ENCODE data around the gene TTC28.
"Not testable (repeated sequence)": the region's sequence is repeated elsewhere in the genome, so short reads cannot be mapped to it uniquely, and the experiment has no call there.

TTC28 gene

GRCh38 chr22:28557184-28557583, 122.5 kb downstream of the TTC28 start:
- DNase-seq (ENCODE audit: low read depth): no peak

GRCh38 chr22:28553108-28553866, 126.4 kb downstream of the TTC28 start:
- not testable (repeated sequence) for DNase-seq (ENCODE audit: low read depth)

- DNase-seq (ENCODE audit: low read depth): no peak
Measured at GRCh38 chr22:28548406-28548805, 131.2 kb downstream of the TTC28 start.

- no peak for DNase-seq (ENCODE audit: low read depth)
Measured at GRCh38 chr22:28547132-28547842, 132.4 kb downstream of the TTC28 start.

GRCh38 chr22:28544431-28544868, 135.2 kb downstream of the TTC28 start:
- no peak for DNase-seq (ENCODE audit: low read depth)

- no peak for DNase-seq (ENCODE audit: low read depth)
Measured at GRCh38 chr22:28542980-28543621, 136.5 kb downstream of the TTC28 start.

GRCh38 chr22:28541137-28541536, 138.5 kb downstream of the TTC28 start:
- no peak for DNase-seq (ENCODE audit: low read depth)

GRCh38 chr22:28538922-28539321, 140.7 kb downstream of the TTC28 start:
- DNase-seq (ENCODE audit: low read depth): no peak

- DNase-seq (ENCODE audit: low read depth): not testable (repeated sequence)
Measured at GRCh38 chr22:28530565-28530964, 149.1 kb downstream of the TTC28 start.

- DNase-seq (ENCODE audit: low read depth): not testable (repeated sequence)
Measured at GRCh38 chr22:28529144-28529543, 150.5 kb downstream of the TTC28 start.

- no peak for DNase-seq (ENCODE audit: low read depth)
Measured at GRCh38 chr22:28521451-28521850, 158.2 kb downstream of the TTC28 start.

GRCh38 chr22:28514321-28514821, 165.3 kb downstream of the TTC28 start:
- no peak for DNase-seq (ENCODE audit: low read depth)

- DNase-seq (ENCODE audit: low read depth): not testable (repeated sequence)
Measured at GRCh38 chr22:28512387-28512786, 167.3 kb downstream of the TTC28 start.

GRCh38 chr22:28507896-28508295, 171.7 kb downstream of the TTC28 start:
- DNase-seq (ENCODE audit: low read depth): no peak

- DNase-seq (ENCODE audit: low read depth): no peak
Measured at GRCh38 chr22:28506150-28506535, 173.5 kb downstream of the TTC28 start.

- DNase-seq (ENCODE audit: low read depth): no peak
Measured at GRCh38 chr22:28505416-28506149, 174.1 kb downstream of the TTC28 start.

- DNase-seq (ENCODE audit: low read depth): no peak
Measured at GRCh38 chr22:28500006-28500405, 179.6 kb downstream of the TTC28 start.

GRCh38 chr22:28498044-28498443, 181.6 kb downstream of the TTC28 start:
- no peak for DNase-seq (ENCODE audit: low read depth)

- DNase-seq (ENCODE audit: low read depth): no peak
Measured at GRCh38 chr22:28497188-28497587, 182.5 kb downstream of the TTC28 start.

- not testable (repeated sequence) for DNase-seq (ENCODE audit: low read depth)
Measured at GRCh38 chr22:28491289-28491688, 188.4 kb downstream of the TTC28 start.

GRCh38 chr22:28488825-28489224, 190.8 kb downstream of the TTC28 start:
- no peak for DNase-seq (ENCODE audit: low read depth)

GRCh38 chr22:28484662-28485061, 195.0 kb downstream of the TTC28 start:
- DNase-seq (ENCODE audit: low read depth): no peak

All from activated T-helper 1 cell treated with Interleukin-2 at 50 U/mL for 16 hours (primary cell).